Measurements from ENCODE around the gene OCA2.

Gene OCA2

GRCh38 chr15:28081594-28081993 is 17.5 kb downstream of the OCA2 start:
- H3K4me1 Mint-ChIP-seq = no peaks in the 10 kb centered on the region

GRCh38 chr15:28080386-28080785 is 18.7 kb downstream of the OCA2 start:
- Mint-ChIP-seq H3K27me3 (ENCODE audit: low read depth, poor library complexity) (peaks cover 13% of the 10 kb centered on the region), H3K36me3 (ENCODE audit: low read depth) (no peaks in the 10 kb centered on the region), H3K4me1 (no peaks in the 10 kb centered on the region), H3K4me3 (no peak overlapping the region), H3K27ac (no peak overlapping the region), H3K9me3 (peaks cover 4% of the 10 kb centered on the region)
- no peak for DNase-seq
- TF ChIP-seq CTCF (IDR thresholded peaks at IDR 0.05) = no peak

More at GRCh38 chr15:28081594-28081993, 17.5 kb downstream of the OCA2 start:
- H3K36me3 Mint-ChIP-seq (ENCODE audit: low read depth) = no peaks in the 10 kb centered on the region
- no peak for TF ChIP-seq CTCF (IDR thresholded peaks at IDR 0.05)
- H3K27ac Mint-ChIP-seq = no peak overlapping the region
- H3K27me3 Mint-ChIP-seq (ENCODE audit: low read depth, poor library complexity) = peaks cover 10% of the 10 kb centered on the region
- peaks cover 9% of the 10 kb centered on the region for H3K9me3 Mint-ChIP-seq
- H3K4me3 Mint-ChIP-seq = no peak overlapping the region
- DNase-seq = no peak

- no peak overlapping the region for H3K4me3 Mint-ChIP-seq
- H3K36me3 Mint-ChIP-seq (ENCODE audit: low read depth) = no peaks in the 10 kb centered on the region
- H3K4me1 Mint-ChIP-seq = no peaks in the 10 kb centered on the region
- TF ChIP-seq CTCF (IDR thresholded peaks at IDR 0.05) = no peak
- H3K9me3 Mint-ChIP-seq = peaks cover 3% of the 10 kb centered on the region
- no peak overlapping the region for H3K27ac Mint-ChIP-seq
- DNase-seq = no peak
- peaks cover 16% of the 10 kb centered on the region for H3K27me3 Mint-ChIP-seq (ENCODE audit: low read depth, poor library complexity)
Observed at GRCh38 chr15:28079313-28079969, 19.7 kb downstream of the OCA2 start.

GRCh38 chr15:28078191-28078719 is 20.9 kb downstream of the OCA2 start:
- DNase-seq = no peak
- no peak for TF ChIP-seq CTCF (IDR thresholded peaks at IDR 0.05)
- Mint-ChIP-seq H3K9me3 (peaks cover 4% of the 10 kb centered on the region), H3K4me3 (no peak overlapping the region), H3K27me3 (ENCODE audit: low read depth, poor library complexity) (peaks cover 16% of the 10 kb centered on the region), H3K4me1 (no peaks in the 10 kb centered on the region), H3K36me3 (ENCODE audit: low read depth) (no peaks in the 10 kb centered on the region), H3K27ac (no peak overlapping the region)

- H3K4me3 Mint-ChIP-seq = no peak overlapping the region
- no peak for TF ChIP-seq CTCF (IDR thresholded peaks at IDR 0.05)
- no peaks in the 10 kb centered on the region for H3K36me3 Mint-ChIP-seq (ENCODE audit: low read depth)
- H3K27me3 Mint-ChIP-seq (ENCODE audit: low read depth, poor library complexity) = peaks cover 15% of the 10 kb centered on the region
- DNase-seq = no peak
- H3K4me1 Mint-ChIP-seq = no peaks in the 10 kb centered on the region
- H3K27ac Mint-ChIP-seq = no peak overlapping the region
- peaks cover 21% of the 10 kb centered on the region for H3K9me3 Mint-ChIP-seq
Observed at GRCh38 chr15:28075573-28075972, 23.5 kb downstream of the OCA2 start.

- TF ChIP-seq CTCF (IDR thresholded peaks at IDR 0.05) = no peak
- Mint-ChIP-seq H3K4me3 (no peak overlapping the region), H3K36me3 (ENCODE audit: low read depth) (peaks cover 4% of the 10 kb centered on the region), H3K9me3 (peaks cover 51% of the 10 kb centered on the region), H3K27ac (no peak overlapping the region), H3K4me1 (no peaks in the 10 kb centered on the region), H3K27me3 (ENCODE audit: low read depth, poor library complexity) (peaks cover 6% of the 10 kb centered on the region)
- DNase-seq = no peak
Observed at GRCh38 chr15:28068930-28069329, 30.2 kb downstream of the OCA2 start.
